GM20000 (cell line): Measurements from ENCODE around the gene USP2.

Experiments
- DNase-seq: peaks from one replicate; pipeline ENCODE4 v3.0.0; 2012; ENCODE audit warnings: low spot score
- TF ChIP-seq, protein P1 (sequence below): IDR thresholded peaks from 2 replicates; pipeline ENCODE4 v1.5.1; 2012; ENCODE audit warnings: mild to moderate bottlenecking, control low read depth; ENCODE audit errors: extremely low read depth, missing control alignments

The USP2 gene

DNA sequence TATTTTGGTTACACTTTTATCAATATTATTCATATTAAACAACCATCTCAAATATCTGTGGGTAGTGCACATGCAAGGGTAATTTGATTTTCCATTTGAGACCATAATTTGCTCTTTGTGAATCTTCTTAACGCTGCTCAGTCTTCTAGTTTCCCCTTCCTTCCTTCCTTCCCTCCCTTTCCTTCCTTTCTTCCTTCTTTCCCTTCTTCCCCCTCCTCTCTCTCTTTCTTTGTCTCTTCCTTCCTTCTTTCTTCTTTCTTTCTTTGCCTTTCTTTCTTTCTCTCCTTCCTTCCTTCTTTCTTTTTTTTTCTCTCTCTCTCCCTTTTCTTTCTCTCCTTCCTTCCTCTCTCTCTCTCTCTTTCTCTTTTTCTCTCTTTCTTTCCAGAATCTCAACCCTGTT is 51.3 kb downstream of the USP2 start:
- no peak for DNase-seq
- TF ChIP-seq, protein P1, sequence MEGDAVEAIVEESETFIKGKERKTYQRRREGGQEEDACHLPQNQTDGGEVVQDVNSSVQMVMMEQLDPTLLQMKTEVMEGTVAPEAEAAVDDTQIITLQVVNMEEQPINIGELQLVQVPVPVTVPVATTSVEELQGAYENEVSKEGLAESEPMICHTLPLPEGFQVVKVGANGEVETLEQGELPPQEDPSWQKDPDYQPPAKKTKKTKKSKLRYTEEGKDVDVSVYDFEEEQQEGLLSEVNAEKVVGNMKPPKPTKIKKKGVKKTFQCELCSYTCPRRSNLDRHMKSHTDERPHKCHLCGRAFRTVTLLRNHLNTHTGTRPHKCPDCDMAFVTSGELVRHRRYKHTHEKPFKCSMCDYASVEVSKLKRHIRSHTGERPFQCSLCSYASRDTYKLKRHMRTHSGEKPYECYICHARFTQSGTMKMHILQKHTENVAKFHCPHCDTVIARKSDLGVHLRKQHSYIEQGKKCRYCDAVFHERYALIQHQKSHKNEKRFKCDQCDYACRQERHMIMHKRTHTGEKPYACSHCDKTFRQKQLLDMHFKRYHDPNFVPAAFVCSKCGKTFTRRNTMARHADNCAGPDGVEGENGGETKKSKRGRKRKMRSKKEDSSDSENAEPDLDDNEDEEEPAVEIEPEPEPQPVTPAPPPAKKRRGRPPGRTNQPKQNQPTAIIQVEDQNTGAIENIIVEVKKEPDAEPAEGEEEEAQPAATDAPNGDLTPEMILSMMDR: no peak

DNA sequence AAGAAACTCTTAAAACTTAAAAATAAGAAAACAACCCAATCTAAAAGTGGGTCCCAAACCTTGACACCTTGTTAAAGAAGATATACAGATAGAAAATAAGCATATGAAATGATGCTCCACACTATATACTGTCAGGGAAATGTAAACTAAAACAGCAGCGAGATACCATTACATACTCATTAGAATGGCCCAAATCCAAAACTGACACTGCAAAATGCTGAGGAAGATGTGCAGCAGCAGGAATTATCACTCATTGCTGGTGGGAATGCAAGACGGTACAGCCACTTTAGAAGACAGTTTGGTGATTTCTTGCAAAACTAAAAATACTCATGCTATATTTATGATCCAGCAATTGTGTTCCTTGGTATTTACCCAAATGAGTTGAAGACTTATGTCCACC is 52.2 kb downstream of the USP2 start:
- TF ChIP-seq, protein P1: no peak
- DNase-seq: no peak

DNA sequence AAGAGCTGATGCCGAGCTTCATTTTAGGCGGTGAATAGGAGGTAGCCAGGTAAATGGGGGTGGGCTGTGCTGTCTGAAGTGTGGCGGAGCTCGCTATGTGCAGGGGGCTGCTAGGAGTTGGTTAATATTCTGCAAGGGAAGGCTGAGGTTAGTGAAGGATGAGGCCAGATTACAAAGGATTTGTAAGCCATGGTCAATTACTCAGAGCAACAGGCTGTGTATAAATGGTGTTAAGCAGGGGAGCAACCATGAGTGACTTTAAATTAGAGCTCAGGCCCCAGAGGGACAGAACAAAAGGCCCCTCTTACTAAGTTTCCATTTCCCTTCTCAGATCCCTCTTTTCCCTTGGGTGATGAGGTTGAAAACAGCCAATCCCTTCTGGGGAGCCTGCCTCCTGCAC is 57.3 kb downstream of the USP2 start:
- no peak for DNase-seq
- TF ChIP-seq, protein P1: no peak

DNA sequence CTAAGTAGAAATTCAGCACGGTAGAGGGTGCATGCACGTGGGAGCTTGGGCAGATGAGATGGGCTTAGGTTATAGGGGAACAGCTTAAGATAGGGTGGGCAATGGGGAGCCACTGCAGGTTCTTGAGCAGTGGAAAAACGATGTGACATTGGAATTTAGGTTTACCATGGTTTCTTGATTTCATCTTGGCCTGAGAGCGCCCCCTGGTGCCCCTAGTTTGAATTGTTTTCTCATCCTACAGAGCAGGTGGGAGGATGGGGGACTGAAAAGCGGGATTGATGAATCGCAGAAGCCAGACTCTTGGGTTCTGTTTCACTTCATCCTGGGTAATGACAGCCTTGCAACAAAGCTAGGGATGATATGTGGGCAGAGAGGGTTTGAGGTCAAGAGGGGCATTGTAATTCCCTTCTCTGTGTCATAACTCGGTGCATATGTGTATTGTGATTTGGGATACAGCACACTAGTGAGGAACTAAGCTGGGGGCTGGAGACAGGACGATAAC is 57.9 kb downstream of the USP2 start:
- DNase-seq: peak; percentile 71
- TF ChIP-seq, protein P1: peak; percentile 59

DNA sequence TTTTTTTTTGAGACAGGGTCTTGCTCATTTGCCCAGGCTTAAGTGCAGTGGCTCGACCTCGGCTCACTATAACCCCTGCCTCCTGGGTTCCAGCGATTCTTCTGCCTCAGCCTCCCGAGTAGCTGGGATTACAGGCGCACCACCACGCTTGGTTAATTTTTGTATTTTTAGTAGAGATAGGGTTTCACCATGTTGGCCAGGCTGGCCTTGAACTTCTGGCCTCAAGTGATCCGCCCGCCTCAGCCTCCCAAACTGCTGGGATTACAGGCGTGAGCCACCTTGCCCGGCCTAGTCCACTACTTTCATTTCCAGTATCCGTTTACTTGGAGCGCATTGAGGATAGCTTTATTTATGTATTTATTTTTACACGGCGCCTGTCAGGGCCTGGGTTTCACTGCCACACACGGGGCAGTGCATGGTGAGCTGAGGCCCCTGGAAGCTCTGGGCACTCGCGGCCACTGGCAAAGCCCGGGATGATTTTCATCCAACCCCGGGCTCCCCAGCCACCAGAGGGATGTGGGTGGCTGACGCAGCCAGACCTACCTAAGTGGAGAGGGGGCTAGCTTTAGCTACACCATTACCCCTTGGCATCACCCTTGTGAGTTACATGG is 58.5 kb downstream of the USP2 start:
- TF ChIP-seq, protein P1: no peak
- no peak for DNase-seq

DNA sequence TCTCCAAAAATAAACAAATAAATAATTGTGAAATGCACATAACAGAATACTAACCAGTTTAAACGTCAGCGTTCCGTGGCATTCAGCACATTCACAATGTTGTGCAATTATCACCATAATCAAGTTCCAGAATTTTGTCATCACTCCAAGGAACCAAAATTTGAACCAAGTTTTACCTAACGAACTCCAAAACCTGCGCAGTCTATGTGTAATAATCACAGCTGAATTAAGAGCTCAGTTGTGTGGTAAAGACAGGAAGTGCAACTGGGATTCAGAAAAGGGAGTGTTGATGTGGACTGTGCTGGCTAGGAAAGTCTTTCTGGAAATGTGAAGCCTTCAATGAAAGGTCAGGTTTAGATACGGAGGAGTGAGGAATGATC is 59.1 kb downstream of the USP2 start:
- no peak for DNase-seq

DNA sequence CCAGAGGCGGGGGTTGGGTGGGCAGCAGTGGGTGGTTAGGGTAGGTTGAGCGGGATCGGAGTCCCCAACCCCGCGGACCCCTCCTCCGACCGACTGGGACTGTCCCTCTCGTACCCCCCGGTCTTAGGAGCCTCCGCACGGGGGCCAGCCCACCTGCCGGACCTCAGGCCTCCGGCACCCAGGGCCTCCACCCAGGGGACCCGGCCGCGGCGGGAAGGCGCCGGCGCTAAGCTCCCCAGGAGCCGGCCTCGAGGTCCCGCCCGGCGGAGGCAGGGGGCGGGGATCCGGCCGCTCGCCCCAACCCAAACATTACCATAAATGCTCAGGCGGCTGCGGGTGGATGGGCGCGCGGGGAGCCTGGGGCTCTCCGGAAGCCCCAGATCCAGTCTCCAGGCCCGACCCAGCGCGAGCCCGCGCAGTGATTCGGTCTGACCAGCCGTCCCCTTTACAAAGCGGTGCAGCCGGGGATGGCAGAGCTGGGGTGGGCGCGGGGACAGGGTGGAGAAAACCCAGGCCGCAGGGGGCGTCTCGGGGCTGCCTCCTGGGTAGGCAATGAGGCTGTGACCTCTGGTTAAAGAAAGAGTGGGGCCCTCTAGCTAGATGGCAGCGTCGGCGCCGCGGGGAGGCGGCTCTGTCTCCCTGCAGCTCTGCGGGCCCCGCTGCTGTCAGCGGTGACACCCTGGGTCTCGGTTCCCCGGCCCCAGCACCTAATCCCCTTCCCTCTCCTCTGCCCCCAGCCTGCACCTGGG is 60.5 kb downstream of the USP2 start:
- TF ChIP-seq, protein P1: no peak
- peak; percentile 88 for DNase-seq

More for the DNA sequence above, 59.1 kb downstream of the USP2 start:
- TF ChIP-seq, protein P1: no peak
